GM18517 (cell line): ENCODE data around the gene AXIN2.

Experiments
- ATAC-seq: cut with Tn5 transposase; IDR thresholded peaks from one replicate; pipeline ENCODE4 v1.9.1; 2021; ENCODE audit warnings: mild to moderate bottlenecking, moderate library complexity; ENCODE audit not compliant: unreplicated experiment

Gene AXIN2

DNA sequence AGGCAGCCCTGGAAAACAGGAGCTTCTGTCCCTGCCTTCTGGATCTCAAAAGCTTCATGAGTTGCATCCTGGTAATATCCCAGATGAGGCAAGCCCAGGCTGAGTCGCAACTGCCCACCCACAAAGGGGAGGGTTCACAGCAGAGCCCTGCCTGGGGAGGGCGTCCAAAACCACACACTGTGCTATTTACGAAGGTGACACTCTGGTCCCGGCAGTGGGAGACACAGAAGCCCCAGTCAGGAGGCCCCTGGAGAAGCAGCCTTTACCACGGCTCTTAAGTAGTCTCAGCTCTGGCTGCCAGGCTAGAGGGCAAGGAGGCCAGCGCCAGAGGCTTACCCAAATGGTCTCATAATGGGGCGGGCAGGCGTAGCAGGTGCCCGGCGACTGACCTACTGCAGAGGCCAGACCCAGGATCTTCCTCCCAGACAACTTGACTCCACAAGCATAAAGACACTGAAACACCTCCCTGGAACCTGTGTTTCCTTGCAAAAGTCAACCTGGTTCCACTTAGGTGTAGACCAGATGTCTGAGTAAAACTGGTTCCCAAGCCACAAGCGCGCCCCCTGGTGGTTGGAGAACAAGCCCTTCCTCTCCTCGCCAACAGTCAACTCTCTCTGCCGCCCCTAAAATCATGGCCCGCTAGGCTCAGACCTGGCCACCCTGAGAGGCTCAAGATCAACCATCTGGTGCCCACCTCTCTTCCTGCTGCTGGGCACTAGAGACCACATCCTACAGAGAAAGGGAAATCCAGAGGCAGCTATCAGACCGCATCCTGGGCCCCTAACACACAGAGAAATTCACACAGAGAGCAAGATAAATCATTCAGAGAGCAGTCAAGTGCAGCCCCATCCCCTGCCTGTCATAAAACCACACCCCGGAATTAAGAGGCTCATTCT, 5.2 kb downstream of the AXIN2 start:
- no peak for ATAC-seq

DNA sequence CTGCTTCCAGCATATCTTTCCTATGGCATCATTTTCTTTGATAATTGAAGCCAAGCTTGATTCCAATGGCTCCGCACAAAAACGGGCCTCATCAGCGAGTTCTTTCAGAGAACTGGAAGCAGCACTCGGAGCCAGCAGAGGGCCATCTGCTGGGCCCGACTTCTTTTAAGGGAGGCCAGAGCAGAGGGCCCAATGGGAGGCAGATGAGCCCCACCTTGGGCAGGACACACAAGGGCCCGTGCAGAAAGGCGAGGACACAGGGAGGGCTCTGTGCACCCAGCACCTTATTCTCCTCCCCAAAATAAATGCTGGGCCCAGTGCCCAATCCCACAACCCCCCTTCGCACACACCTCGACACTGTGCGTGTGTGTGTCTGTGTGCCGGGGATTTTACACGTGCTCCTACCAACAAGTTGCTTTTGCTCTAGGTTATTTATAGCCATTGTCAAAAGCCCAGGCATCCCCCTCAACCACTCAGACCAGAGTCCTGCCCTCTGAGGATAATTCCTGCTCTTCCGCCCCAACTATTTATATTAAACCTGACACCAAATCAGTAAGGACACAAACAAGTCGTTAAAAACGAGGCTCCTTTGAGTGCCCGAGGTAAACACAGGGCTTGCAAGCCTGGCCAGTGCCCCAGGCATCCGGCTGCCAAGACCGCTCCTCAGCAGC, 6.8 kb downstream of the AXIN2 start:
- no peak for ATAC-seq

DNA sequence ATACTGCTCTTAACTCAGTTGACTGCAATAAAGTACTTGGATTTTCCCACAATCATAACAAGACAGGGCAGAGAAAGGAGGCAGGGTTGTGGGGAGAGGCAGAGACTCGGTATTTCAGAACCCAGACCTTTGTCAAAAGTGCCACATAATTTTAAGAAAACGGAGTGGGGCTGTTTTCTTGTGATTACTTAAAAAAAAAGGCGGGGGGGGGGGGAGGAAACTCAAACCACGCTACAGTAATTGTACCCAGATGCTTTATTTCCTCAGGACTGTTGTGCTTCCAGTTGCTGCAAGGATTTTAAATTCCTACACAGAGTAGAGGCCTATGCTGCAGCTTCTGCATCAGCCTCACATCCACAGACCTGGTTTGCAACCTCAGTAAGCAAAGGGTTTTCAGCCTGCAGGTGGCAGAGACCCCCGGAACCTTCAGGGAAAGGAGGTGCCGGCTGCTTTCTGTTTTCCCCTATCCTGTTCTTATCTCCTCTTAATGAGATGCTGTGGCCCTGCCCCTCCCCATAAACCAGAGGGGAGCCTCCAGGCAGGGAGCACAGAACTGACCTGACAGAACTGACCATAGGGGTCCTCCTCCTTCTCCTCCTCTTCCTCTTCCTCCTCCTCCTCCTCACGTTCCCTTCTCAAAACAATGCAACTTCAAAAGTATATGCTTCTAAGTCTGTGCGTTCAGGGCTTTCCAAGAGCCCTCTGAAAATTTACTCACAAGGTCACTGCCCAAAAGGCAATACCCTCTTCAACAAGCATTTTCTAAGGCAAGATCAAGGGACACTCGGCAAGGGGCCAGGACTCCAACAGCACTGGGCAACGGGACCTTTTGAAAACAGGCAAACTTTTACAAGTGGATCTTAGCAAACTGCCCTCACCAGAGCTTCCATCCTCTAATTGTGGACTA, 7.5 kb downstream of the AXIN2 start:
- ATAC-seq = no peak

DNA sequence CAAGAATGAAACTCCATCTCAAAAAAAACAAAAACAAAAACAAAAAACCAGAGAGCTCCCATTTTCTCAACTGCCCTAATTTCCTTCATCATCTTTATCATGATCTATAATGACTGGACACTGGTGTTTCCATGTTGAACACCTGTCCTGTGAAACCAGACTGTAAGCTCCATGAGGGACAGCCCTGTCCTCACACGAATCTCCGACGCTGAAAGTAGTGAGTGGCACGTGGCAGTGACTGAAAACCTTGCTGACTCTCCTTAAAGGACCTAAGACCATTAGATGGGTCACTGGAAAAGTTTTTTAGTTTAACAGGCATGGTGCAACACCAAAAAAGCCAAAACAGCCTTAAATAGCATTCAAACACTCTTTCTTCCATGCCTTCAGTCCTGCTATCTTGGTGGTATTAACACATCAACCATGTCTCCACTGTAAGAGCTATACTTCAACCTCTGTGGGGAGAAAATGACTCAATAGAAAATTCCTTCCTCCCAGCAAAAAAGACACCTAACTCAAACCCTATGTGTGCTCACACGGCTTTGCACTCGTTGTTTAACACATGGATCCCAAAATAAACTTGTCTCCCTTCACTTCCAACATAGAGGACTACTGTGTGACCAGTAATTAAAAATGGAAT, 8.3 kb downstream of the AXIN2 start:
- no peak for ATAC-seq

DNA sequence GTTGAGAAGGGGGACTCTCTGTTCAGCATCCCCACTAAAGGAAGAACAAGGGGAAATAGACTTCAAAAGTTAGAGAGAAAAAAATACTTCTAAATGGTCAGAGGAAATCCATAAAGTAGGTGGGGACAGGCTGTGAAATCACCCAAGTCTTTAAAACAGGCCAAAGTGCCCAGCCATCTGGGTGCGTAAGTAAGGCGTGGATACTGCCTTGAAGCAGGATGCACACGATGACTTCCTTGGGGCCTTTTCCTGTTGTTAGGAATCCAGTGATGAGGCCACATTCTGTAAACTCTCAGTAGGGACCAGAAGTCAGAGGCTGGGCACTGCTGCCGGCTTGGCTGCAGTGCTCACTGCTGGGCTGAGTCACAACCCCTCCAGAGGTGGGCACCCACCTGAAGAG, 9.2 kb downstream of the AXIN2 start:
- no peak for ATAC-seq

DNA sequence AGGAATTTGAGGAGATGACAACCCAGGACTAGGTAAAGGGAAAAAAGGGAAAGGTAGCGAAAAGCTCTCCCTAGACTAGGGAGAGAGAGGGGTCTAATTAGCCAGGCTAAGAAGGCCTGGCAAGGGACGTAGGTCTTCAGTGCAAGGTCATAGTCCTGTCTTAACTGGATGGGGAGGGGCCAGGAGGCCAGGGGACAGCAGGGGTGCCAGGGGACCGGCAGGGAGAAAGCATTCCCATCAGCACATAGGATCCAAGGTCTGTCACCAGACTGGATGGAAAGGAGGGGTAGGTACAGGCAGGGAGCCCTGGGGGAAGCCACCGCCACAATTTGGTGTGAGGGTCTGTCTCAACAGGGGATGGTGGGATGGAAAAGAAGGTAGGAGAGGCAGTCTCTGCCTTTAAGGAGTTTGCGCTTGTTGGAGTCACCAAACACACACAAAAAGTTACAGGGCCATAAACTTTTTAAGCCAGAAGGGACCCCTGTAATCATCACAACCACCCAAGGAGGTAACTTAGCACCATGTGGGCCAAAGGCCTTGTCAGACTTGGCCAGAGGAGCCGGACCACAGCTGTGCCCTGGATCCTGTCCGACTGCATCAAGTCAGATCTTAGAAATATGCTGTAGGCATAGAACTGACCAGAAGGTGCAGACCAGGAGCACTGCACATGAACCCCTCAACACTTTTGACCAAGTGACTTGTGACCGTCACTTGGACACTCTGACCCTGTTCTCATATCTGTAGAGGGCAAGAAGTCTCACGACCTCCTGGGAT, 10.0 kb downstream of the AXIN2 start:
- no peak for ATAC-seq

DNA sequence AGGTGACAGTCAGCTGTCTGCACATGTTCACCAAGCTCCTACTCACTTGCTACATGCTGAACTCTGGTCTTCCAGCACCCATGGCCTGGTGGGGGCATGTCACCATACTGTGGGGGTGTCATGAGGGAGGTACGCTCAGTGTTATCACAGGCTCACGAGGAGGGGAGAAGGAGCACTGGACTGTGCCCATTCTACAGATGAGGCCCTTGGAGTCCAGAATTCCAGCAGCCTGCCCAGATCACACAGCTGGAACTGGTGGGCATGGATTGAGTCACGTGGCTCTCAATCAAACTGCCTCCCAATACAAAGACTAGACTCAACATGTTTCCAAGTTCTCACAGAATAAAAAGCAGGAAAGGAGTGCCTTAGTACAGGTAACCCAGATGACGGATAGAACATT, 10.7 kb downstream of the AXIN2 start:
- no peak for ATAC-seq

DNA sequence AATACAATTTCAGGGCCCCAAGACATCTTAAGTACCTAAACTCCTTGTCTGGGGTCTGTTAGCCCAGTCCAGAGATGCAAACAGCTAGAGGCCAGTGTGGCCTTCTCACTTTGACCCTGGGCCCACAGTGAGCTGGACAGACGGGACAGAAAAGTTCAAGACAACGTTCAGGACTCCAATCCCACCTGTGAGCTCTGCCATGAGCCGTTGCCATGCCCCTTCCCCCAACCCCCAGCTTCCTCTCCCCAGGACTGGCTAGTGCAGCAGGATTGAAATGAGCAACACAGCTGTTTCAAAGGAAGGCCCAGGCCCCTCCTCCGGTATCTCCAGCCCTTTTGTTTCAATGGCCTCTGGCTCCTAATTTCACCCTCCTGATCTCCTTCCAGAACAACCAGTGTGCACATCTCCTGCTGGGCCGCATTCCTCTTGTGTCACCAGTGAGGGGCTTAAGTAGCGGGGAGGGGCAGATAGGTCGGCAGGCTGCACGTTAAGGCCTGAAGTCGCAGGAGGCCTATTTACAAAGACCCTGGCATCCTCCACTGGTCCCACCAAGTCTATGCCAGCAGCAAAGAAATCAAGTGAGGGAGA, 11.3 kb downstream of the AXIN2 start:
- no peak for ATAC-seq

DNA sequence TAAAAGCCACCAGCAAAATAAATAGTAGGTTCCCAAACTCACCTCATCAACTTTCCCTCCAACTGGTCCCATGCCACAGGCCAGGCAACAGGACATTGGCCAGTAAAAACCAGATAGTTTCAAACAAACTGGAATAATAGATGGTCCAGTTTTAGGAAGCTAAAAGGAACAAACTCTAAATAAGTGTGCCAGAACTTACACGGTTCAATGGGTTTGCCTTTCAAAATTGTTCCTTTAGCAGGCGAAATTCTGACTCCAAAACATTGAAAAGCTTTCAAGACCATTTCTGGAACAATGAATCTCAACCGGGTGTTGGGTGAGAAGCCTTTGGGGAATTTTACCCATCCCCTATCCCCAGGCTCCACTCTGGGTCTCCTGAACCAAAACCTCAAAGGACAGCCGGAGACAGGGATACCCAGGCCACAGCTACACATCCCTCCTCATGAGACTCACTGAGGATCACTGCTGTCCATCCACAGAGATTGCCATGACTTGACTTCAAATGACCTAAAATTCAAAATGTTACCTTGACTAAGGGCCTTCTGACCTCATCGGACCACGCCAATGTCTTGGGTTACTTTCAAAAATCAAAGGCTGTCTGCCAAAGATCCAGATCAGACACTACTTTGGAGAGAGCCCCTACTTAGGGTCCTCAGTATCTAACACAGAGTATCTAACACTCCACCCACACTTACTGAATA, 13.0 kb downstream of the AXIN2 start:
- ATAC-seq = no peak

DNA sequence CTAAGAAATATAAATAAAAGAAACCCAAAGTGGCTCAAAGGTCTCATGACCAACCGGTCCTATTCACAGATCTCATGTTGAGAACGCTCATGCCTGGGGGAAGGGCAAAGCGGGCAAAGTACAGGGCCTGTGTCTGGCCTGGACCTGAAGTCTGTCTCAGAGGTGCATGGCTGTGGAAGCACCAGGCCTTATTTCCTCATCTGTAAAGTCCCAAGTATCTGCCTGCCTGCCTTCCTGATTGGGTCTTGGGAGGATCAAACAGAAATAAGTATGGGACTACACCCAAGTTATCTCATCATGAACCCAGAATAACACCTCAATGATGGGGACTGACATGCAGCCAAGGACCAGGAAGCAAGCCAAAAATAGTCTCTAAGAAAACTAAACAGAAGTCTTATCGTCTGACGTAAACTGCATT, 14.2 kb downstream of the AXIN2 start:
- no peak for ATAC-seq

DNA sequence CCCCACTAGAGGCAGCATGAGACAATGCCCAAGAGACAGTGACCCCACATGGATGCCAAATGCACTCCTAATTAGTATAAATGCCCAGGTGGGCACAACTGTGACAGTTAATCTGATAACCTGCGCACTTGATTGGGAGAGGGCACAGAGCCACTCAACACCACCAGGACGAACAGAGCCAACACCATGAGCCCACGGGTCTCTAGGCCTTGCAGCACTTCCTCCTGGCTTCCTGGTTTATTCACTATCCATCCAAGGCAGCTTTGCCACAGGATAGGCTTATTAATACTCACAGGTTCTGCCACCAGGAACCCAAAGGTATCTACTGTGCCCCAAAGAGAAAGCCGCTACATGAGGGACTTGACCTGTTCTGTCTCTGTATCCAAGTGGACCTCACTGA, 14.9 kb downstream of the AXIN2 start:
- no peak for ATAC-seq

DNA sequence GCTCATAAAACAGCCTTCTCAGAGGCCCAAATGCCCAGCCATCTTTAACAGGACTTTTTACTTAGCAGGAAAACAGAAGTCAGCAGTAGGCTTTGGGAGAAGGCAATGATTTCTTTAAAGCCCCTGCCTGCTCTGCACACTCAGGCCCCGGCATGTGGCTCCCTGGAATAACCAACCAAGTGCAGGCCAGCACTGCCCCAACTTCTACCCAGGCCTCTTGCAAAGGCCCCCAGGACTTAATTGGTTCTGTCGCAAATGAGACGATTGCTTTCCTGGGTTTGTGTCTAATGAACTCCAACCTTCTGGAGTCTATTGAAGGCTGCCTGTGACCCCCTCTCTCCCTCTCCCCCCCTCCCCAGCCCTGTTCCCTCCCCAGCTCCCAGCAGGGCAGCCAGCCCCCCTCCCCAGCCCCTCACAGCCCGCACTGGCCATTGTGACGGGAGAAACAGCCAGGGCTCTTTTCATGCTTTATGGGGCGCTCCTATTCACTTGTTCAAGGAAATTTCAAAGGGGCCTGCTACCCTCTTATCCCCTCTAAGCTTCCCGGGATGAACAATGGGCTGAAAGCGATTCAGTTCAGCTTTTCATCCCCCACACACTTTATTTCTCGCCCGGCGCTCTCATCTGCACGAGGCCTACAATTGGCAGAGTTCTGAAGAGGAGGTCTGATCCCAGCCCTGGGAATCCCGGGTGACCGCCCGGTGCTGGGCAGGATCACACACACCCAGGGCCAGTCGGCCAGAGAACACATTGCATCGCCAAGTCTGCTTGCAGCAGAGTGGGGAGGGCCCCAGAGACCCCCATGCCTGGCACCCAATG, 15.5 kb downstream of the AXIN2 start:
- ATAC-seq = no peak

DNA sequence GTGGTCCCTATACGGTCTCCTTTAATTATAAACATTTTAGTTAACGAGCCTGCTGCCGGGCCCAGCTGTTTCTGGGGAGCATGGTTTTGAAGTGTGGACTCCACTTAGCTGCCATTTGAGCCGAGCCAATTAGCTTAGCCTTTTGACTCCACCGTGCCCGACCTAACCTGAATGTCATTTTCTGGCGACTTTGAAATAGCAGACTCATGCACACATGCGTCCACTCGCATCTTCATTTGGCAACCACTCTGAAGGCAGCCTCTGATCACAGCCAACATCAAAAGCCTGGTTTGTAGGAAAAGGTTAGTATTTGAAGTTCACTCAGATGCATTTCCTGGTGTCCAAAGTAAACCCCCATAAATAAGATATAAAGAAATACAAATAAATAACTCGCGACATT, 16.8 kb downstream of the AXIN2 start:
- no peak for ATAC-seq

DNA sequence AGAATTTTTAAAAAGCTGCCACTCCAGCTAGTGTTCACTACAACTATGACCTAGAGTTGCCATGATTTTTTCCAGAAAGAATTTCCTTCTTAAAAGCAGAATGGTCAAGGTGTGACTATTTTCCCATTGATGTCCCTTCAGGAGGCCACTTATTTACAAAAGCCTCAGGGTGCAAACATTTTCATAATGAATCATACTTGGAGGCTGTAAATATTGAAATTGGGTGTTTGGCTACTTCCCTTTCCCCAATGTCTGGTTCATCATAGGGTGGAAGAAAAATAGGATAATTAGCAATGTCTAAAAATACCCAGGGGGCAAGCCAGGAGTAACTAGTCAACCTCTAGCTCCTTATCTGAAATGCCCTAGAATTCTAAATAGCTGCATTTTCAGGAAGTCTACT, 18.8 kb downstream of the AXIN2 start:
- no peak for ATAC-seq

DNA sequence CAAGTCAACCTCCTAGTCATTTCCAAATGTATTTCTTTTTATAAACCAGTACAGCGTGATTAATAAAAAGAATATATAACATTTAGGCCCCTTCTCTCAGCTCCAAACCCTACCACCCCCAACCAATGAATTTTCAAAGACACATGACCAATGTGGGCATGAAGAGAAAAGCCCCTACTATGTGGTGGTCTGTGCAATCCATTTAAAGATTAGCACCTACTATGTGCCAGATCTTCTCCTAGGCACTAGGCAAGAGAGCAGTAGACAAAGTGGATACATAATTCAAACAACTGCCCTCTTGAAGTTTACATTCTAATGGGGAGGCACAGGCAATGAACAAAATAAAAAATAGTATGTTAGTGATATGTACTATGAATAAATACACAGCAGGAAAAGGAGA, 19.4 kb downstream of the AXIN2 start:
- no peak for ATAC-seq

DNA sequence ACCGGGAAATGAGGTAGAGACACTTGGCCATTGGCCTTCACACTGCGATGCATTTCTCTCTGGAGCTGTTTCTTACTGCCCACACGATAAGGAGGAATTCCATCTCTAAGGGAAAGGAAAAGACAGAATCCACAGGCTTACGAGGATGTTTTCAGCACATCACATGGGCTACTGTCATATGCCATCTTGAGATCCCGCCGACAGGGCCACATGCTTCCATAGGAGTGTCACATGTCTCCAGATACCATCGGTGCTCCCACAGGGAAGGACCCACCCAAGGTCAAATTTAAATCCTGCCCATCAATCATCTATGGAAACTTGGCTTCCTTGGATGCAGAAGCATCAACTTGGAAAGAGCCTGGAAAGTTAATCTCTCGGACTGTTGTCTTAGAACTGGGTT, 20.0 kb downstream of the AXIN2 start:
- ATAC-seq = no peak

DNA sequence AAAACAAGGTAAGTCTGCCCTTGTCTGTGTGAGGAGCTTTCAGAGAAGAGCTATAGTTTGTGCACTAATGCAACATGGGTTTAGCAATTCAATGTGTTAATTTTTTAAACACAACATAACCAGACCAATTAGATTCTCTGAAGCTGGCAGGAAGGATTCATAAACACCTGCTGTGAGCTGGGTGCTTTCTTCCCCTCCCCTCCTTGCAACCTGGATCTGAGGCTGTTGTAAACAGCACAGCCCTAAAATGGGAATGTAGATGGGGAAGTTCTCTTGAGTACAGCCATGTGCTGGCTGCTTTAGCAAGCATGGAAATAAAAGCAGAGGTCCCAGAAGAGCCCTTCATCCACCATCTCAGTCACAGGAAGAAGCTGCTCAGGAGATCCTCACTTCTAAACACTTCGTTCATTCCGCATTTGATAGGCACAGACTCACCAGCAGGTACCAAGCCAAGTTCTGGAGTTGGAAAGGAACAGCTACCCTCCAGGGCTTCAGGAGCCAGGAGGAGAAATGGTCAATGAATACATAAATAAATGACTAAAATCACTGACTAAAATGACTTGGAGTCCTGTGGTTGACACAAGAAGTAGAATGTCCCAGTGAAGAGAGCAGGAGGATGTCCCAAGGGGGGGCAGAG, 21.7 kb downstream of the AXIN2 start:
- ATAC-seq = no peak
